Measurements from ENCODE around the gene SC5D. TPM values are rescaled to one million over a fixed set of nuclear protein-coding genes. Genes with fewer than 3 reads are reported as not detected.

Gene SC5D
- total RNA-seq, 2 donors from 2014 or later = 40.3 to 56.2 TPM

DNA sequence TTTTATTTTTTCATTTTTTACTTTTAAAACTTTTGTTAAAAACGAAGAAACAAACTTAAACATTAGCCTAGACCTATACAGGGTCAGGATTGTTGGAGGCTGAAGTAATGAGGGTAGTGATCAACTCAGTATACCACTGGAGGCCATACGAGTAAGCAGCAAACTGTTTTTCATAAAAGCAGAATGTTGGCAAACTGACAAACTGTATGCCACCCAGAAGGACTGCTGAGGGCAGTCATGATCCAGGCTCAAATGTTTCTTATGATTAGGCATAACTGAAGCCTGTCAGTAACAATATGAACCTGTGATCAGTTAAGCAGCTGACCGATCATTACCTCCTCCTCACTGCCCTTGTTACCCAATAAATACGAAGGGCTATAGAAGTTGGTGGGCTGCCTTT lies 10.2 kb upstream of the SC5D start:
- DNase-seq (no peak), ATAC-seq (no peak)
- intact Hi-C loops (cut with DNase I, micrococcal nuclease) = no loop called here

DNA sequence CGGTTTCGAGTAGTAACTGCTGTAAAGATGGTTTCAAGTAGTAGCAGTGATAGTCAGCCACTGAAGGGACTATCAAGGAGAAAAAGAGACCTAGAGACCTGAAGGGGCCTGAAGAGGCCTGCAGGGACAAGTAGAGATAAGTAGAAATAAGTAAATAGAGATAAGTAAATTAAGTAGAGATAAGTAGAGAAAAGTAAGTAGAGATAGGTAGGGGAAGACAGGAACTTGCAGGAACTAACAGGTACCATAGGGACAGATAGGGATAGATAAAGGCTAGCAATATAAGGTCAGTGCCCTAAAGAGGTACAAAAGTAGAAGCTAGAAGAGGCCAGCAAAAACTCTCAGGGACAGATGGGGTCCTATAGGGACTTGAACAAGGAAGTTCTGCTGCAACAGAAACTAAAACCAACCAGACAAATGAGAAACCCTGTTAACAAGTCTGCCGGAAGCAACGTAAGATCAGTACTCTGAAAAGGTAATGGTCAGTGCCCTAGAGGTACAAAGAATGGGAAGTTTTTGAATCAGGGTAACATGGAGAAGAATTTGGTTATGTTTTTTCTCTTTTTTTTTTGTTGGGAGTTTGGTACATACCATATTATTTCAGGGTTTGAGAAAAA lies 9.6 kb upstream of the SC5D start:
- ATAC-seq (no peak), DNase-seq (no peak)
- intact Hi-C loops (cut with DNase I, micrococcal nuclease) = no loop called here

DNA sequence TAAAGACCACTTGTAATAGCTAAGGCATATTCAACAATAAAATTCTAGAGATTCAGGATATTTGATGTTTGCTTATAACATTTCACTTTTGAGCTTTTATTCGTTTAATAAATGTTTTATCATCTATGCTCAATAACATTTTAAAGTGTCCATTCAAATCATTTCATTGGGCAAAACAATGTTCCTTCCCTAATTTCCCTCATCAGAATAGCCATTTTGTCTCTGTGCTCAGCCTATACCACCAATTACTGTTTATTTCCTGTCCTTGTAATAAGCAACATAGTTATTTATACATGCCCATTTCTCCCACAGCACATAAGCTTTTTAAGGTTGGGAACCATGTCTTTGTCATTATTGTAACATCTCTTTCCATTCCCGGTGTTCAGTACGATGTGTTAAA lies 1.3 kb upstream of the SC5D start:
- ATAC-seq (no peak), DNase-seq (no peak)
- intact Hi-C loops (cut with DNase I, micrococcal nuclease) = no loop called here

DNA sequence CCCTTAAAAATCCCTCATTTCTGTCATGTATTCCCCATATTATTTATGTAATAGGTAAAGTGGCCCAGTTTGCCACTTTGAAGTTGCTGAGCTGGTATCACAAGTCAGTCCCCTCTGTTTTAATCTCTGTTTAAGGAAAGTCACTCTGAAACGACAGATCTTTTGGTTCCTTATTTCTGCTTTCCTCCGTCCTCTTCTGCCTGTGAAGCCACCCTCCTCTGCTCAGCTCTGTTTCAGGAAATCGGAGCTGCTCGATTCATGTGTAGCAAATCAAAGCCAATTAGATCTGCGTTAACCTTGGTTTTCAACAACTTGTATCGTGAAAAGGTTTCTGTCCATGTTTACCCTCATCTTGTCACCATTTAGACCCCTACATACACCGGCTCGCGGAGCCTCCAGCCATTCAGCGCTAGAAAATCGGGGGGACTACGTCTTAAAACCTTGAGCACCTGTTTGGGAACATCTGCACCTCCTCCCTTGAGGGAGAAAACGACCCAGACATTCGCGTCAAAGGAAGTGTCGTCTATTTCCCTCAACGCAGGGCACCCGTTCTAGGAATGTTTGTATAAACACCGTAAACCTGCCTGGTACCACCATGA lies 576 bp upstream of the SC5D start:
- peak; percentile 31 for ATAC-seq
- no peak for DNase-seq

DNA sequence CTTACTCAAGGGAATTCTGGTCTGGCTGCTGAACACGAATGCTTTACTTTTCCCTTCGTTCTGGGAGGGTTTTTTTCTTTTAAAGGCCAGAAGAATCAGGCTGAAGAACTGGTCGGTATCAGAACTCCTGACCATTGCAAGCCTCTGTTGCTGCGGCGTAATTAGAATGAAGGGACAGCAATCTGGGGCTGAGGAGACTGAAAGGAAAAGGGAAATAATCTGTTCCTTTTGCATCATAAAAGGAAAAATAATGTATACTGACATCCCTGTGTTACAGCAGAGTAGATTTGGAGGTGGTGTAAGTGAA lies 670 bp downstream of the SC5D start:
- no peak for DNase-seq
- intact Hi-C loops (cut with DNase I, micrococcal nuclease) = no loop called here
- ATAC-seq = peak; percentile 7

More for the DNA sequence above, 576 bp upstream of the SC5D start:
- intact Hi-C loops (cut with DNase I, micrococcal nuclease) = no loop called here

- ATAC-seq (no peak), DNase-seq (no peak)
- intact Hi-C loops (cut with DNase I, micrococcal nuclease) = no loop called here
Observed at GRCh38 chr11:121295246-121296029, 2.9 kb downstream of the SC5D start.

DNA sequence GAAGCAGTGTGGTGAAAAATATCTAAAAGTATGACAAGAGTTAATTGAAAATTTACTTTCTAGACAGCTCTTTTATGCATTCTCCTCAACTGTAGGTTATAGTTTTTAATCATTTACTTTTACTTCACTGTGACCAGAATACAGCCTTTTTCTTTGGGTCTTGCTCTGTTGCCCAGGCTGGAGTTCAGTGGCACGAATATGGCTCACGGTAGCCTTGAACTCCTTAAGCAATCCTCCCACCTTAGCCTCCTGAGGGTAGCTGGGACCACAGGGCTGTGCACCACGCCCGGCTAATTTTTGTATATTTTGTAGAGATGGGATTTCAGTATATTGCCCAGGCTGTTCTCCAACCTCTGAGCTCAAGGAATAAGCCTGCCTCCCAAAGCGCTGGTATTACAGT lies 5.3 kb downstream of the SC5D start:
- DNase-seq = no peak
- ATAC-seq = no peak
- intact Hi-C loops (cut with DNase I, micrococcal nuclease) = no loop called here

- no peak for DNase-seq
- intact Hi-C loops (cut with DNase I, micrococcal nuclease) = no loop called here
- ATAC-seq = no peak
Observed at GRCh38 chr11:121298774-121299173, 6.2 kb downstream of the SC5D start.

DNA sequence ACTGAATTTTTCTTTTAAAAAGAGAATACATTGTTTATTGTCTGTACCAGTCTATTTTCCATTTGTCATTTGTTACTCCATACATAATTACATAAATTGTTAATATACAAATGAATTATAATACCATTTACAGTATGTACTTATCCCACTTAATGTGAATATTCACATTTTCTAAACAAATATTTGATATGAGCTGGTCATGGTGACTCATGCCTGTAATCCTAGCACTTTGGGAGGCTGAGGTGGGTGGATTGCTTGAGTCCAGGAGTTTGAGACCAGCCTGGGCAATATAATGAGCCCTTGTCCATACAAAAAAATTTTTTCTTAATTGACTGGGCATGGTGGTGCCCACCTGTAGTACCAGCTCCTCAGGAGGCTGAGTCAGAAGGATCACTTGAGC lies 6.8 kb downstream of the SC5D start:
- ATAC-seq = no peak
- intact Hi-C loops (cut with DNase I, micrococcal nuclease) = no loop called here
- no peak for DNase-seq

DNA sequence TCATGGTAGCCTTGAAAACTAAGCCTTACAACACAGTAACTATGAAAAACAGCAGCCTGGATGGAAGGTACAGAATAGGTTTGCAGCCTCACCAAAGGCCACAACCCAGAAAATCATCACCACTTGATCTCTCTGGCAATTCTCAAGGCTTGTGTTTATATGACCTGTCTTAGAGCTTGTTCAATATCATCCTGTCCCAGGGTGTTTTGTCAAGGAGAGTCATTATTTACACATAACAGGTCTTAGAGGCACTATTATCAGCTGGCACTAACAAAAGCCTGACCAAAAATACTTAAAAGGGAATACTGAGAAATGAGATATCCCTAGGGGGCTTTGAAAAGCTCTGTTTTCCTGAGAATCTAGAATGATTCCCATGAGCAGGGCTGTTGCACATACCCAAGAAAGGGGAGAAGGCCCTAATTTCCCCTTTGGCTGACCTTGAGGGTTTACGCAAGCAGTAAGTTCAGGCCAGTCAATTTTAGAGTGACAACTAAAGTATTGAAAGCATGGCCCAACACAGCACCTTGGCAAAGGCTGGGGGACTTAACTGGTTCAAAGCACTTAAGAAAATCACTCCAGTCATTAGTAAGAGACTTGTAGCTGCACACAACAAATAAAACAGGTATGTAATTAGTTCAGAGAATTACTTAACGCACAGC lies 7.9 kb downstream of the SC5D start:
- intact Hi-C loops (cut with DNase I, micrococcal nuclease) = no loop called here
- no peak for DNase-seq
- no peak for ATAC-seq

- DNase-seq (no peak), ATAC-seq (no peak)
- intact Hi-C loops (cut with DNase I, micrococcal nuclease) = no loop called here
Observed at GRCh38 chr11:121300972-121301699, 8.6 kb downstream of the SC5D start.

DNA sequence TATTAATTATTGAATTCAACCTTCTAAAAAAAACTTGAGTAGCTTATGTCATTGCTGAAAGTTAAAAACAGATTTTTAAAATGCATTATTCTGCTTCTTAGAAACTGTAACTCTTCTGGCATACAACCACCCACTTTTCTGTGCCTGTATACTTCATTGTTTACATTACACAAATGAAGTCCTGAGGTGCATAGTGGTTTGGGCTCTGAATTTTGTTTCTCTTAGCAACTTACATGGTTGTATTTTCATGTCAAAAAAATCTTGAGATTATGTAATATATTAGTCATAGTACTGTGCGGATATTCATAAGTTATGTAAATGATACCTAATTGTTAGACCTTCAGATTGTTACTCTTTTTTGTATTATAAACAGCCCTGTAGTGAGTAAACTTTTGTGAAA lies 12.2 kb downstream of the SC5D start:
- ATAC-seq (no peak), DNase-seq (no peak)
- intact Hi-C loops (cut with DNase I, micrococcal nuclease) = no loop called here

DNA sequence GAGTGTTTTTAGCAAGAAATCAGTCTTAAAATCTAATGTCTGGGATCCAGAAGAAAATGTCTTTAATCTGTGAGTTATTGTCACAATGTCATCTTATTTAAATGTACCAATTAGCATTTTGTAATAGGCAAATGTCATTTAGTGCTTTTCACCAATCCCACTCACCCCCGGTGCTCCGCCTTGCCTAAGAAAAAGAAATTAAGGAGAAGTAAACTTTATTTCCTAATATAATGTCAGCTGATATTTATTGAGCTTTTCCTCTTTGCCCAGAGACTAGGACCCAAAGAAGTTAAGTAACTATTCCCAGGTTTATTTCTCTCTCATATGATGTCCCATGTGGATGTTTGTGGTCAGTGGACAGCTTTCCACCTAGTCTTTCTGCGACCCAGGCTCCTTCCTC lies 16.2 kb downstream of the SC5D start:
- DNase-seq (no peak), ATAC-seq (no peak)
- intact Hi-C loops (cut with DNase I, micrococcal nuclease) = no loop called here

GRCh38 chr11:121309688-121310087 lies 17.1 kb downstream of the SC5D start:
- intact Hi-C loops (cut with DNase I, micrococcal nuclease) = no loop called here
- DNase-seq (no peak), ATAC-seq (no peak)

DNA sequence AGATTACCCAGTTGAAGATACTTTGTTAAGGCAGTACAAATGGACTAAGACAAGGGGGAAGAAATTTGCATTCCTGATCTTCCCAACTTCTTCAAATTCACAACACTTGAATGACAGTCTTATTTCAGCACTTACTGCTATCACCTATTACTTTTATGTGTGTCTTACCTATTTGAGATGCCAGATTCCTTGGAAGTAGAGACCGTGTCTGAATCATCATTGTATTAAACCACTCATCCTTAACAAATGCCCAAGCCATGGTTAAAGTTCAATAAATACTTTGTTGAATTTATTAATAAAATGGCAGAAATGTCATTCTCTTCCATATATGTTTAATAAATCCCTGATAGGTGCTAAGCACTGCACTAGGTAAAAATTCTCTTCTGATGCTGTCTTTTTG lies 18.3 kb downstream of the SC5D start:
- no peak for ATAC-seq
- intact Hi-C loops (cut with DNase I, micrococcal nuclease) = no loop called here

GRCh38 chr11:121311373-121311772 lies 18.8 kb downstream of the SC5D start:
- DNase-seq (no peak), ATAC-seq (no peak)
- intact Hi-C loops (cut with DNase I, micrococcal nuclease) = no loop called here

More for the DNA sequence above, 18.3 kb downstream of the SC5D start:
- no peak for DNase-seq

DNA sequence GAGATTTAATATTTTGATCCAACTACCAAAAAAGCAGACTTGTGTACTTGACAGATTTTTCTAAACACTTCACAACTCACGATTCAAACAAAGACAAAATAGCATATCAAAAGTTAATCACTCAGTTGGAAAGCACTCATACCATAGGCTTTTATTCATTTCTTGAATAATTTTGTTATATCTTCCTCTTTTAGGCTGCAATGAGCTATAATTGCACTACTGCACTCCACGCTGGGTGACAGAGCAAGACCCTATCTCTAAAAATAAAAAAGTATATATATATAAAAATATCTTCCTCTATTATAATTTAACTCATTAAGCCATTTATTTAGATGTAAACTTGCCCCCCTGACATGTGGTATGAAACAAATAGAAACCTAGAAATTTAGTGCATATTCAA lies 19.9 kb downstream of the SC5D start:
- no peak for ATAC-seq
- intact Hi-C loops (cut with DNase I, micrococcal nuclease) = no loop called here

DNA sequence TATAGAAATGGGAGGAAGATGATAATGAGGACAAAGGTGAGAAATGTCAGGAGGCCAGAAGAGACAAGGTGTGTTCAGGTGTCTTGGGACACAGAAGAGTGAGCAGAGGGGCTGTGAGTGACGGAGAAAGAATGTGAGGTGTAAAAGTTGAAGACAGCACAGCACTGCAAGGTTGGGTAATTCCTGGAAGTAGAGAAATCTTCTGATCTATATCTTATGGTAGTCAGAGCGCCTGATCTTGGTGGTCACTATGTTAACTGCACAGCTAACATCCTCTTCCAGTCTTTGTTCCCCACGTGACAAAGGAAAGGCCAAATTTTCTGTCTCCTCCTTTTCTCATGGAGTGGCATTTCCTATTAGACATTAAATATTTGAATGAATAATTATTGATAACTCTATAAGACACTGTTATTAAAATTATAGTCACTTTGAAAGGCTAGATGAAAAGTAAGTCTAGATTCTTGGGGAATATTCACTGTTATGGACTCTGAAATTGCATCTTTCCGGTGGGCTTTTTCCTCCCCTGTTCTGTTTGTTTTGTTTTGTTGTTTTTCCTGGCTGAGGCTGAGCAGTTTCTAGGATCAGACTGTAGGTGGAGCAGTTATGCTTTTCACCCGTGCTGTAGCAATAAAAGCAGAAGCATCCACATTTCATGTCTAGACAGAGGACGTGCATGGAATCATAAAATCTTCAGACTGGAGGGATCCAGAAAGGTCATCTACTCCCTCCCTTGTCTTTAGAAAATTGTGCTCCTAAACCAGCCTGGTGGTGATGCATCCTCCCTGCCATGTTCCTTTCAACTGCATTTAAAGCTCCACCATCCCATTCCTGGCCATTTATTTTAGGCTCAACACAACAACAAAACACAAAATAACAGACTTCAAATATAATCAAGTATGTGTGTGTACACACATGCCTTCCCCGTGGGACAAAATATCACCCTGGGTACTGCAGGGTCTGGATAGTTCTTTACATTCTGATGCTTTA lies 26.6 kb downstream of the SC5D start:
- intact Hi-C loops (cut with DNase I, micrococcal nuclease) = loop anchor here in 1 of 2 donors (2.0 kb wide), 1 partner anchor 272 kb away; no protein-coding TSS in a partner anchor
- ATAC-seq = peak; percentile 82
- DNase-seq = no peak

More for the DNA sequence above, 19.9 kb downstream of the SC5D start:
- DNase-seq = no peak
